Measurements from ENCODE around the gene IDH1. TPM values are rescaled to one million over a fixed set of nuclear protein-coding genes. Genes with fewer than 3 reads are reported as not detected.
"Not testable (repeated sequence)": the region's sequence is repeated elsewhere in the genome, so short reads cannot be mapped to it uniquely, and the experiment has no call there.

IDH1 gene
- total RNA-seq, 2 donors from 2014 or later: 250 to 348 TPM

DNA sequence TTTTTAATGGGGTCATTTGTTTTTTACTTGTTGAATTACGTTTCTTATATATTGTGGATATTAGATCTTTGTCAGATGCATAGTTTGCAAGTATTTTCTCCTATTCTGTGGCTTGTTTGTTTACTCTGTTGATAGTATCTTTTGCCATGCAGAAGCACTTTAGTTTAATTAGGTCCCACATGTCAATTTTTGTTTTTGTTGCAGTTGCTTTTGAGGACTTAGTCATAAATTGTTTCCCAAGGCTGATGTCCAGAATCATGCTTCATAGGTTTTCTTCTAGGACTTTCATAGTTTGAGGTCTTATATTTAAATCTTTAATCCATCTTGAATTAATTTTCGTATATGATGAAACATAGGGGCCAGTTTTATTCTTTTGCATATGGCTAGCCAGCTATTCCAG is 24.4 kb upstream of the IDH1 start:
- Histone ChIP-seq H3K36me3 (peaks cover 5% of the 10 kb centered on the region), H3K4me1 (no peaks in the 10 kb centered on the region), H3K27me3 (no peaks in the 10 kb centered on the region), H3K27ac (no peak overlapping the region), H3K9ac (ENCODE audit: low read depth in 2 of 2, low read length in 2 of 2) (no peak overlapping the region), H3K4me3 (no peak overlapping the region), H3K9me3 (no peaks in the 10 kb centered on the region)
- intact Hi-C loops (cut with DNase I): no loop called here
- no peak for DNase-seq
- TF ChIP-seq, protein P1, sequence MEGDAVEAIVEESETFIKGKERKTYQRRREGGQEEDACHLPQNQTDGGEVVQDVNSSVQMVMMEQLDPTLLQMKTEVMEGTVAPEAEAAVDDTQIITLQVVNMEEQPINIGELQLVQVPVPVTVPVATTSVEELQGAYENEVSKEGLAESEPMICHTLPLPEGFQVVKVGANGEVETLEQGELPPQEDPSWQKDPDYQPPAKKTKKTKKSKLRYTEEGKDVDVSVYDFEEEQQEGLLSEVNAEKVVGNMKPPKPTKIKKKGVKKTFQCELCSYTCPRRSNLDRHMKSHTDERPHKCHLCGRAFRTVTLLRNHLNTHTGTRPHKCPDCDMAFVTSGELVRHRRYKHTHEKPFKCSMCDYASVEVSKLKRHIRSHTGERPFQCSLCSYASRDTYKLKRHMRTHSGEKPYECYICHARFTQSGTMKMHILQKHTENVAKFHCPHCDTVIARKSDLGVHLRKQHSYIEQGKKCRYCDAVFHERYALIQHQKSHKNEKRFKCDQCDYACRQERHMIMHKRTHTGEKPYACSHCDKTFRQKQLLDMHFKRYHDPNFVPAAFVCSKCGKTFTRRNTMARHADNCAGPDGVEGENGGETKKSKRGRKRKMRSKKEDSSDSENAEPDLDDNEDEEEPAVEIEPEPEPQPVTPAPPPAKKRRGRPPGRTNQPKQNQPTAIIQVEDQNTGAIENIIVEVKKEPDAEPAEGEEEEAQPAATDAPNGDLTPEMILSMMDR (IDR thresholded peaks at IDR 0.05): no peak

GRCh38 chr2:208278549-208278948 is 23.7 kb upstream of the IDH1 start:
- Histone ChIP-seq H3K36me3 (peaks cover 5% of the 10 kb centered on the region), H3K4me1 (no peaks in the 10 kb centered on the region), H3K9ac (ENCODE audit: low read depth in 2 of 2, low read length in 2 of 2) (no peak overlapping the region), H3K9me3 (no peaks in the 10 kb centered on the region), H3K27ac (no peak overlapping the region), H3K27me3 (no peaks in the 10 kb centered on the region), H3K4me3 (no peak overlapping the region)
- no peak for DNase-seq
- TF ChIP-seq, protein P1 (IDR thresholded peaks at IDR 0.05): no peak
- intact Hi-C loops (cut with DNase I): no loop called here

DNA sequence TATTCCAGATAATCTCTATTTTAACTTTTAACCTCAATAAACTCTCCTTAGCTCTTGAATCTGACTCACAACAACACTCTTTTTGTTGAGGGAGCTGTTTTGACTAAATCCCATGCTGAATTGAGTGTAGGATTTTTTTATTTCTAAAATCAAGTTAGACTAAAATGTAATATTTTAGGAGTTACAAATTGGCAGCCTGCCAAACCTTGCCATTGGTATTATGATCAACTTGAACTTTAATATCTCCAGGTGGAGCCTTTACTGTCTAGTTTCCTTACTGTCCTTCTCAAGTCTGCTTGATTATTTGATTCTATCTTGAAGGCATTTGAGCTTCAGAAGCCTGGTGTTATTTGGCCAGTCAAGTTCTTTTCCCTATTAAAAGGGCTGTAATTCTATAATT is 19.9 kb upstream of the IDH1 start:
- no peak for DNase-seq
- intact Hi-C loops (cut with DNase I): no loop called here
- Histone ChIP-seq H3K27ac (no peak overlapping the region), H3K9ac (ENCODE audit: low read depth in 2 of 2, low read length in 2 of 2) (no peak overlapping the region), H3K4me3 (no peak overlapping the region), H3K4me1 (no peaks in the 10 kb centered on the region), H3K27me3 (no peaks in the 10 kb centered on the region), H3K36me3 (peaks cover 5% of the 10 kb centered on the region), H3K9me3 (no peaks in the 10 kb centered on the region)
- TF ChIP-seq, protein P1 (IDR thresholded peaks at IDR 0.05): no peak

- intact Hi-C loops (cut with DNase I): no loop called here
- no peaks in the 10 kb centered on the region for H3K9me3 ChIP-seq
- TF ChIP-seq, protein P1 (IDR thresholded peaks at IDR 0.05): no peak
Measured at GRCh38 chr2:208269091-208269490, 14.2 kb upstream of the IDH1 start.

DNA sequence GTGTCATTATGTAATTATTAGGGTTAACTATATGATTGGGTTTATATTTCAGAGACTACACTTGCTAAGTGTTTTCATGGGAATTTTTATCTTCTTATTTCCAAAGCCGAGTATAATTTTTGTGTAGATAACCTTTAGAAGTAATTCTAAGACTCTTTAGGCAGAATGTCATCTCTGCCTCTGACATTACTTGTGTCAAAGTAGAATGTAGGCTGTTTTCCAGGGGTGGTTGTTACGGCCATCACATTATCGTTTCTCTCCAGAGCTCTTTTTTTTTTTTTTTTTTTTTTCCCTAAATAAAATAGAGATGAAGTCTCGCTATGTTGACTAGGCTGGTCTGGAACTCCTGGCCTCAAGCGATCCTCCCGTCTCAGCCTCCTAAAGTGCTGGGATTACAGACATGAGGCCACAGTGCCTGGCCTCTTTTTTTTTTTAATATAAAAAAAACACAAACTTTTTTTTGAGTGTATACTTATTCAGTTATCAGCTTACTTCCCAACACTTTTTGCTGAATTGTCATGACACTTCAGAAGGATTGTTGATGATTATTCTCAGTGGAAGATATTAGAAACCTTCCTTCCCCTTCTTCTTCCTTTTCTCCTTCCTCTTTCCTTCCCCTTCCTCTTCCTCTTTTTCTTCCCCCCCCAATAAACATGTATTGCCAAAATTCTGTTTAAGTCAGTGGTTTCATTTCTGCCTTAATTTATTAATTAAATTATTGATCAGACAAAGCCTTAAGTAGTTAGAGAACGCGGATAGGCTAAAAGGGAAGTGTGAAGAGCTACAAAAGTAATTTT is 13.5 kb upstream of the IDH1 start:
- Histone ChIP-seq H3K27me3 (no peaks in the 10 kb centered on the region), H3K9me3 (no peaks in the 10 kb centered on the region), H3K4me3 (no peak overlapping the region), H3K4me1 (no peaks in the 10 kb centered on the region), H3K36me3 (no peaks in the 10 kb centered on the region), H3K27ac (no peak overlapping the region), H3K9ac (ENCODE audit: low read depth in 2 of 2, low read length in 2 of 2) (no peak overlapping the region)
- DNase-seq: no peak
- TF ChIP-seq, protein P1 (IDR thresholded peaks at IDR 0.05): no peak
- intact Hi-C loops (cut with DNase I): no loop called here

More at GRCh38 chr2:208269091-208269490, 14.2 kb upstream of the IDH1 start:
- H3K27ac ChIP-seq: no peak overlapping the region
- H3K4me1 ChIP-seq: no peaks in the 10 kb centered on the region
- H3K27me3 ChIP-seq: no peaks in the 10 kb centered on the region
- H3K9ac ChIP-seq (ENCODE audit: low read depth in 2 of 2, low read length in 2 of 2): no peak overlapping the region
- no peak overlapping the region for H3K4me3 ChIP-seq
- no peaks in the 10 kb centered on the region for H3K36me3 ChIP-seq
- DNase-seq: no peak

DNA sequence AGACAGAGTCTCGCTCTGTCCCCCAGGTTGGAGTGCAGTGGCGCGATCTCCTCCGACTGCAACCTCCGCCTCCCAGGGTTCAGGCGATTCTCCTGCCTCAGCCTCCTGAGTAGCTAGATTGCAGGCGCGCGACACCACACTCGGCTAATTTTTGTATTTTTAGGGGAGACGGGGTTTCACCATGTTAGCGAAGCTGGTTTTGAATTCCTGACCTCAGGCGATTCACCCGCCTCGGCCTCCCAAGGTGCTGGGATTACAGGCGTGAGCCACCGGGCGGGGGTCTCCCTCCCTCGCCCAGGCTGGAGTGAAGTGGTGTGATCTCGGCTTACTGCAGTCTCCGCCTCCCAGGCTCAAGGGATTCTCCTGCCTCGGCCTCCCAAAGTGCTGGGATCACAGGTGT is 12.7 kb upstream of the IDH1 start:
- H3K4me3 ChIP-seq; H3K27me3 ChIP-seq; H3K4me1 ChIP-seq; H3K36me3 ChIP-seq; intact Hi-C loops (cut with DNase I); DNase-seq; H3K9me3 ChIP-seq; H3K9ac ChIP-seq (ENCODE audit: low read depth in 2 of 2, low read length in 2 of 2); H3K27ac ChIP-seq: not testable (repeated sequence)

Data from colonic mucosa (tissue), 4 donors.